IPS-18a (cell line): ENCODE results near the gene TAT.

ENCODE experiments used
- H3K27ac ChIP-seq: one replicate; pipeline ENCODE4 v1.5.1; 2013; ENCODE audit warnings: low read length
- H3K27me3 ChIP-seq: one replicate; pipeline ENCODE4 v1.6.1; 2013; ENCODE audit warnings: mild to moderate bottlenecking, low read length; ENCODE audit not compliant: control insufficient read depth, insufficient read depth
- H3K36me3 ChIP-seq: one replicate; pipeline ENCODE4 v1.6.1; 2013; ENCODE audit warnings: low read depth, low read length; ENCODE audit not compliant: control insufficient read depth
- H3K4me1 ChIP-seq: one replicate; pipeline ENCODE4 v1.6.1; 2013; ENCODE audit warnings: low read depth, low read length; ENCODE audit not compliant: control insufficient read depth
- H3K4me3 ChIP-seq: one replicate; pipeline ENCODE4 v1.5.1; 2013; ENCODE audit warnings: low read length
- H3K9ac ChIP-seq: one replicate; pipeline ENCODE4 v1.6.1; 2013; ENCODE audit warnings: mild to moderate bottlenecking, low read length, moderate library complexity
- H3K9me3 ChIP-seq: one replicate; pipeline ENCODE4 v1.6.1; 2013; ENCODE audit warnings: low read depth, low read length; ENCODE audit not compliant: control insufficient read depth

Gene TAT

GRCh38 chr16:71528257-71528656, 48.6 kb downstream of the TAT start:
- peaks cover 28% of the 10 kb centered on the region for H3K4me1 ChIP-seq
- H3K27ac ChIP-seq: no peak overlapping the region
- no peaks in the 10 kb centered on the region for H3K9me3 ChIP-seq
- no peaks in the 10 kb centered on the region for H3K36me3 ChIP-seq
- H3K4me3 ChIP-seq: no peak overlapping the region
- H3K9ac ChIP-seq: no peak overlapping the region
- no peaks in the 10 kb centered on the region for H3K27me3 ChIP-seq

GRCh38 chr16:71526111-71526631, 50.7 kb downstream of the TAT start, which contains the start of gene CHST4:
CHST4 (plus strand) TSS chr16:71526426; CDS start chr16:71536678, 10,252 bp downstream.
- H3K27me3 ChIP-seq: no peaks in the 10 kb centered on the region
- H3K4me1 ChIP-seq: peaks cover 28% of the 10 kb centered on the region
- peak within 1 kb of the TSS; percentile 77 for H3K9ac ChIP-seq
- H3K9me3 ChIP-seq: no peaks in the 10 kb centered on the region
- H3K4me3 ChIP-seq: peak within 1 kb of the TSS; percentile 61
- no peaks in the 10 kb centered on the region for H3K36me3 ChIP-seq
- H3K27ac ChIP-seq: peak within 1 kb of the TSS; percentile 97

- Histone ChIP-seq H3K4me1 (peaks cover 28% of the 10 kb centered on the region), H3K36me3 (no peaks in the 10 kb centered on the region), H3K27ac (no peak overlapping the region), H3K27me3 (no peaks in the 10 kb centered on the region), H3K4me3 (peak overlapping the region; percentile 61), H3K9me3 (no peaks in the 10 kb centered on the region), H3K9ac (no peak overlapping the region)
These were observed 52.0 kb downstream of the TAT start for GRCh38 chr16:71524566-71525553.

GRCh38 chr16:71520550-71520949, 56.3 kb downstream of the TAT start:
- H3K9me3 ChIP-seq: no peaks in the 10 kb centered on the region
- no peak overlapping the region for H3K9ac ChIP-seq
- no peak overlapping the region for H3K4me3 ChIP-seq
- H3K36me3 ChIP-seq: no peaks in the 10 kb centered on the region
- peaks cover 13% of the 10 kb centered on the region for H3K4me1 ChIP-seq
- H3K27ac ChIP-seq: no peak overlapping the region
- H3K27me3 ChIP-seq: no peaks in the 10 kb centered on the region
